GM23248 (cell line): ENCODE measurements around the gene FAM83D. TPM values are rescaled to one million over a fixed set of nuclear protein-coding genes. Genes with fewer than 3 reads are reported as not detected.

Experiments used
- DNase-seq: peaks from one replicate; pipeline ENCODE4 v3.0.0-alpha.2; 2015
- H2AFZ ChIP-seq: fragments of 200-600 bp; sonication (generic); 2 replicates; pipeline ENCODE4 v1.6.1; 2016; ENCODE audit warnings: antibody characterized with exemption
- H3F3A ChIP-seq: fragments of 200-600 bp; sonication (generic); 2 replicates; pipeline ENCODE4 v1.6.1; 2016; ENCODE audit warnings: mild to moderate bottlenecking, antibody characterized with exemption, mixed run types; ENCODE audit not compliant: insufficient read depth
- H3K27ac ChIP-seq: fragments of 200-600 bp; sonication (generic); 2 replicates; pipeline ENCODE4 v1.5.1; 2016; ENCODE audit warnings: mild to moderate bottlenecking
- H3K27me3 ChIP-seq: fragments of 200-600 bp; sonication (generic); replicated peaks from 2 replicates; pipeline ENCODE4 v1.6.1; 2016; ENCODE audit warnings: mild to moderate bottlenecking; ENCODE audit not compliant: insufficient read depth
- H3K36me3 ChIP-seq: fragments of 200-600 bp; sonication (generic); 2 replicates; pipeline ENCODE4 v1.6.1; 2016; ENCODE audit warnings: low read depth, mild to moderate bottlenecking
- H3K4me1 ChIP-seq: fragments of 200-600 bp; sonication (generic); 2 replicates; pipeline ENCODE4 v1.6.1; 2016; ENCODE audit warnings: mild to moderate bottlenecking; ENCODE audit not compliant: insufficient read depth
- H3K4me2 ChIP-seq: fragments of 200-600 bp; sonication (generic); one replicate; pipeline ENCODE4 v1.6.1; 2016; ENCODE audit warnings: mild to moderate bottlenecking; ENCODE audit not compliant: unreplicated experiment
- H3K4me3 ChIP-seq: fragments of 200-600 bp; sonication (generic); 2 replicates; pipeline ENCODE4 v1.5.1; 2016; ENCODE audit warnings: mild to moderate bottlenecking
- H3K79me2 ChIP-seq: fragments of 200-600 bp; sonication (generic); 2 replicates; pipeline ENCODE4 v1.6.1; 2016; ENCODE audit warnings: mild to moderate bottlenecking; ENCODE audit not compliant: insufficient read depth
- H3K9ac ChIP-seq: fragments of 200-600 bp; sonication (generic); 2 replicates; pipeline ENCODE4 v1.6.1; 2016; ENCODE audit warnings: mild to moderate bottlenecking
- H3K9me2 ChIP-seq: fragments of 200-600 bp; sonication (generic); 2 replicates; pipeline ENCODE4 v1.6.1; 2016; ENCODE audit warnings: mixed run types, mild to moderate bottlenecking, moderate library complexity; ENCODE audit not compliant: insufficient read depth
- H3K9me3 ChIP-seq: fragments of 200-600 bp; sonication (generic); one replicate; pipeline ENCODE4 v1.6.1; 2017; ENCODE audit warnings: low read depth
- H4K20me1 ChIP-seq: fragments of 200-600 bp; sonication (generic); 2 replicates; pipeline ENCODE4 v1.6.0; 2016; ENCODE audit not compliant: insufficient read depth
- EZH2 ChIP-seq: fragments of 200-600 bp; sonication (generic); IDR thresholded peaks from 2 replicates; pipeline ENCODE4 v1.6.1; 2018; ENCODE audit warnings: antibody characterized with exemption, mild to moderate bottlenecking; ENCODE audit not compliant: insufficient read depth, poor library complexity, severe bottlenecking
- EZH2phosphoT487 ChIP-seq: fragments of 200-600 bp; sonication (generic); IDR thresholded peaks from 2 replicates; pipeline ENCODE4 v1.6.1; 2018; ENCODE audit warnings: antibody characterized with exemption, moderate library complexity, mild to moderate bottlenecking, low read depth; ENCODE audit not compliant: insufficient read depth
- WGBS, 2 experiments: methylation state at CpG; one replicate each; pipeline ENCODE4 v1.1.6; 2015 to 2017; ENCODE audit warnings: low lambda C conversion rate in 2 of 2, low coverage in 1 of 2; ENCODE audit errors: missing lambda C conversion rate in 2 of 2; 5-methylcytosine and 5-hydroxymethylcytosine counted together
- in situ Hi-C: fragments of 300-500 bp; cut with MboI; formaldehyde crosslinking; loops from 2 replicates; pipeline ENCODE4 v1.15.0; 2020
- polyA plus RNA-seq: library from polyadenylated mRNA; unstranded; fragments of >200 nt; fragmentation: Nextera tagmentation; extraction: Ambion mirVana; gene quantifications from 2 replicates; pipeline ENCODE4 v1.2.1, GENCODE V29; 2016
- total RNA-seq: library from RNA; depleted of rRNA; stranded (reverse); fragments of >200 nt; shearing (Covaris generic); gene quantifications from 2 replicates; pipeline ENCODE4 v1.2.3, GENCODE V29; 2014

The FAM83D gene
- total and polyA plus RNA-seq, 2 experiments from 2014 or later, result 11.4 to 18.2 TPM

DNA sequence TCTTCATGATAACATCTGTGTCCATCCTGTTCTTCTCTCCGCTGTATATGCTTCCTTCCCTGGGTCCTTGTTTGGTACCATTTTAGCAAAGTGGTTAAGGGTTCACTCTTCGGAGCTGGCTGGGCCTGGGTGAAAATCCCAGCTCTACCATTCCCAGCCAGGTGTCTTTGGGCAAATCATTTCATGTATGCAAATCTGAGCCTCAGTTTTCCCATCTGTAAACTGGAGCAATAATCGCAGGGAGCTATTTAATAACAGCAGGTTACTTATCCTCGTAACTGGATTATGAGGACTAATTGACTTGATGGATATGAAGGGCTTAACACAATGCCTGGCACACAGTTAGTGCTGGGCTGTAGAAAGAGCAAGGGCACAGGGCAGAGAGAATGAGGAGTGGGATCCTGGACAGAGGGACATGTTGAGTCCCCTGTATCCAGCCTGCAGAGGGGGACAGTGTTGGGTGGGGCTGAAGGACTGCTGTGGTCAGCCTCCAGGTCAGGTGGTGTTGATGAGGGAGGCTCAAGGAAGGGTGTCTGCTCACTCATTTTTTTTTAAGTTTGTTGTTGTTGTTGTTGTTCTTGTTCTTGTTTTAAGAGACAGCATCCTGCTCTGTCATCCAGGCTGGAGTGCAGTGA lies 44.3 kb upstream of the FAM83D start:
- 66 to 69% methylated on average over 4 of the region's 4 CpGs for WGBS, 2 experiments
- Histone ChIP-seq H3K9me2 (no peaks in the 10 kb centered on the region), H4K20me1 (no peaks in the 10 kb centered on the region), H3K27me3 (peaks cover 26% of the 10 kb centered on the region), H3K9me3 (no peaks in the 10 kb centered on the region), H3K4me3 (no peak overlapping the region), H3K9ac (no peak overlapping the region), H3K4me1 (no peaks in the 10 kb centered on the region), H3K36me3 (no peaks in the 10 kb centered on the region), H3K4me2 (no peak overlapping the region), H3F3A (no peaks in the 10 kb centered on the region), H3K79me2 (no peaks in the 10 kb centered on the region), H3K27ac (no peak overlapping the region), H2AFZ (no peak overlapping the region)
- DNase-seq, result no peak
- in situ Hi-C loops, result no loop called here
- no peak for TF ChIP-seq EZH2
- no peak for TF ChIP-seq EZH2phosphoT487

GRCh38 chr20:38882600-38882999 lies 43.6 kb upstream of the FAM83D start:
- Histone ChIP-seq H3K9ac (no peak overlapping the region), H3F3A (no peaks in the 10 kb centered on the region), H3K36me3 (no peaks in the 10 kb centered on the region), H3K4me1 (no peaks in the 10 kb centered on the region), H3K27me3 (peaks cover 26% of the 10 kb centered on the region), H3K9me3 (no peaks in the 10 kb centered on the region), H3K4me2 (no peak overlapping the region), H2AFZ (no peak overlapping the region), H3K4me3 (no peak overlapping the region), H3K27ac (no peak overlapping the region), H3K9me2 (no peaks in the 10 kb centered on the region), H4K20me1 (no peaks in the 10 kb centered on the region), H3K79me2 (no peaks in the 10 kb centered on the region)
- 41 to 52% methylated on average over 2 of the region's 2 CpGs for WGBS, 2 experiments
- TF ChIP-seq EZH2, result no peak
- no peak for TF ChIP-seq EZH2phosphoT487
- in situ Hi-C loops, result no loop called here
- no peak for DNase-seq

GRCh38 chr20:38883081-38883980 lies 42.9 kb upstream of the FAM83D start:
- H3K4me2 ChIP-seq, result no peak overlapping the region
- no peaks in the 10 kb centered on the region for H3K36me3 ChIP-seq
- in situ Hi-C loops, result no loop called here
- no peak overlapping the region for H3K27ac ChIP-seq
- no peak overlapping the region for H3K4me3 ChIP-seq
- H3K27me3 ChIP-seq, result peaks cover 26% of the 10 kb centered on the region
- H3K79me2 ChIP-seq, result no peaks in the 10 kb centered on the region
- WGBS, 2 experiments, result 20 to 21% methylated on average over 20 of the region's 20 CpGs
- TF ChIP-seq EZH2 (no peak), EZH2phosphoT487 (no peak)
- no peak overlapping the region for H2AFZ ChIP-seq
- H3K9me3 ChIP-seq, result no peaks in the 10 kb centered on the region
- H3F3A ChIP-seq, result no peaks in the 10 kb centered on the region
- DNase-seq, result peak; percentile 27
- H3K4me1 ChIP-seq, result no peaks in the 10 kb centered on the region
- H3K9me2 ChIP-seq, result no peaks in the 10 kb centered on the region
- H3K9ac ChIP-seq, result no peak overlapping the region
- H4K20me1 ChIP-seq, result no peaks in the 10 kb centered on the region

GRCh38 chr20:38883981-38884733 lies 42.1 kb upstream of the FAM83D start:
- Histone ChIP-seq H3F3A (no peaks in the 10 kb centered on the region), H2AFZ (no peak overlapping the region), H3K4me3 (no peak overlapping the region), H3K27ac (no peak overlapping the region), H3K4me2 (no peak overlapping the region), H3K27me3 (peaks cover 22% of the 10 kb centered on the region), H3K4me1 (no peaks in the 10 kb centered on the region), H4K20me1 (no peaks in the 10 kb centered on the region), H3K9me2 (no peaks in the 10 kb centered on the region), H3K79me2 (no peaks in the 10 kb centered on the region), H3K36me3 (no peaks in the 10 kb centered on the region), H3K9ac (no peak overlapping the region), H3K9me3 (no peaks in the 10 kb centered on the region)
- in situ Hi-C loops, result no loop called here
- no peak for DNase-seq
- WGBS, 2 experiments, result 62 to 65% methylated on average over 13 of the region's 13 CpGs
- no peak for TF ChIP-seq EZH2
- no peak for TF ChIP-seq EZH2phosphoT487
